ENCODE measurements around the gene ATIC. TPM values are rescaled to one million over a fixed set of nuclear protein-coding genes. Genes with fewer than 3 reads are reported as not detected.

ATIC gene
- total RNA-seq, 1 experiment from 2014 or later, result 81.8 TPM

DNA sequence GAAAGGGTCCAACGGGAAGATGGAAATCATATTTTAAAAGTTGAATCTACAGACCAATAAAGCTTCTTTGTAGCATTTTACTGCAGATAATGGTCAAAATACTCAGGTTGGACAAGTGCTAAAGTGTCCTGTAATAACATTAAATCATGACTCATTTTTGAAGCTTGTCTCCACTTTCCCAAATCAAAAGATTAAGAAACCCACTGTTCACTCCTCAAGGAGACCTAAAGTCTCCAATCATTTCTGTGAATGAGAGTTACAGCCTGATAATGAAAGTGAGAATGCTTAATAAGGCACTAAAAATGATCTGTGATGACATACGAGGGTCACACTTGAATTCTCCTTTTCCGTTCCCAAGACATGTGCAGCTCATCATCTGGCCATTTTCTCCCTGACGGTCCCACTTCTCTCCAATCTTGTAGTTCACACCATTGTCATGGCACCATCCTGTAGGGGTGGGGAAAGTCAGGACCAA lies 53.4 kb downstream of the ATIC start:
- DNase-seq, result no peak
- peaks cover 81% of the 10 kb centered on the region for H3K36me3 ChIP-seq
- no peaks in the 10 kb centered on the region for H3K9me3 ChIP-seq
- no peaks in the 10 kb centered on the region for H3K27me3 ChIP-seq
- no peak overlapping the region for H3K4me3 ChIP-seq

GRCh38 chr2:215366440-215367032 lies 54.7 kb downstream of the ATIC start:
- Histone ChIP-seq H3K4me3 (no peak overlapping the region), H3K27me3 (no peaks in the 10 kb centered on the region), H3K9me3 (no peaks in the 10 kb centered on the region), H3K36me3 (peaks cover 71% of the 10 kb centered on the region)
- DNase-seq, result no peak

DNA sequence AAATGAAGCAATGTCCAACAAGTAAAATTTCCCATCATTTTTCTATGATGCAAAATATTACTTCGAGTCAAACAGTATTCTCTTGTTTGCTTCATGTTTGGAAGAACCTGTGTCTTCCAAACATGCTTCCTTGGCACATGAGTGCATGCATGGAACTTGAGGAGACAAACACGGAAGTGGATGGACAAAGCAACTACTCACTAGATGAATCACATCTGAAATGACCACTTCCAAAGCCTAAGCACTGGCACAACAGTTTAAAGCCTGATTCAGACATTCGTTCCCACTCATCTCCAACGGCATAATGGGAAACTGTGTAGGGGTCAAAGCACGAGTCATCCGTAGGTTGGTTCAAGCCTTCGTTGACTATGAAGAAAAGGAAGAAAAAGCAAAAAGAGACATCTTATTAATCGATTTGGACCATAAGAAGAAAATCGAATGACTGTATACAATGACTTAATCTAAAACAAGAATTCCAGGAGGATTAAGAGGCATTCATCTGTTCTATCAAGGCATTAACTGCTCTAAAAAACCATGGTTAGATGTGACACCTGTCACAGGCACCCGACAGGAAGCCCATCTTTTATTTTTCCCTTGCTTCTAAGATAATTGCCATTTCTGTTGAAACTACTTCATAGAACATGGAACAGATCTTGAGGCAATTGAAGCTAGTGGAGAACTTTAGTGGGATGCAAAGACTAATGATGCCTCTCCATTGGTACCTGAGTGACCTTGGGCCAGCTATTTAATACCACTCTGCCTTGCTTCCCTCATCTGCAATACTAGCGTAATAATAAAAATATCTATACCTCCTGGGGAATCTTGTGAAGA lies 56.0 kb downstream of the ATIC start:
- peaks cover 72% of the 10 kb centered on the region for H3K36me3 ChIP-seq
- no peak overlapping the region for H3K4me3 ChIP-seq
- H3K27me3 ChIP-seq, result no peaks in the 10 kb centered on the region
- DNase-seq, result peak; percentile 10
- H3K9me3 ChIP-seq, result no peaks in the 10 kb centered on the region

DNA sequence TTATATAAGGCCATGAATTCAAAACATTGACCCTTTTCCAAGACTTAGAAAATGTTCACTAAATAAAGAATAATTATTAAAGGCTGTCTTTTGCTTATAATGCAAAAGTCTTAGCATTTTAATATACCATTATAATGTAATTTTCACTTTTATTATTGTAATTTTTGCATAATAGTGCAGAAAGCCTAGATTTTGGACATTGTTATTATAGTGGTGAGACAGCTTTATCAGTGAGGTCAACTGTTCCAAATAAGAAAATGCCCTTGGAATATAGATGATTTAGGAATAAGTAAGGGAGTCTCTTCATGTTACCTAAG lies 56.6 kb downstream of the ATIC start:
- Histone ChIP-seq H3K36me3 (peaks cover 72% of the 10 kb centered on the region), H3K9me3 (no peaks in the 10 kb centered on the region), H3K27me3 (no peaks in the 10 kb centered on the region), H3K4me3 (no peak overlapping the region)
- no peak for DNase-seq

DNA sequence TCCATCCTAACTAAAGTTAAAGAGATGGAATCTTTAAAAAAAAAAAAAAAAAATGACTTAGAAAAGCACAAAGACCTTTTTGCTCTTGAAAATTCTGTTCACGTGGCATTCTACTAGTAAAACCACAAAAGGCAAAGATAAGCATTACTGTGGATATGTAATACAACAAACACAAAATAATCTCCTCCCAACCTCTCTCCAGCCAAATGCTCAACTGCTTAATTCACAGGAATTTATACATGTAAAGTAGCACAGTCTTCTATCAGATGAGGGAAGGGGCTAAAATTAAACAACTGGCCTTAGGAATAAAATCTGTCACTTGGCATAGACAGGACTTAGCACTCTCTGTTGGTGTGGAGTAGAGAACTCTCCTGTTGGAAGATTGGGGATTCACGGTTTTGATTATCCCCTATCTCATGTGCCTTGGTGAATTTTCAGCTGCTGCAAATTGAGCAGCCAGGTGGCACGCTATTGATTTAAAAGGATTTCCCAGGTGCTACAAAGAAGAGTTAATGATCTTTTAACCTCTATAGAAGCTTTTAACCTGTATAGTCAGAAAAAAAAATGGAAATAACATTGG lies 57.4 kb downstream of the ATIC start:
- H3K27me3 ChIP-seq, result no peaks in the 10 kb centered on the region
- H3K36me3 ChIP-seq, result peaks cover 67% of the 10 kb centered on the region
- no peak for DNase-seq
- no peaks in the 10 kb centered on the region for H3K9me3 ChIP-seq
- H3K4me3 ChIP-seq, result no peak overlapping the region

- Histone ChIP-seq H3K27me3 (no peaks in the 10 kb centered on the region), H3K9me3 (no peaks in the 10 kb centered on the region), H3K36me3 (peaks cover 72% of the 10 kb centered on the region), H3K4me3 (no peak overlapping the region)
- DNase-seq, result no peak
Measured at GRCh38 chr2:215370112-215370965, 58.5 kb downstream of the ATIC start.

- DNase-seq, result no peak
- no peak overlapping the region for H3K4me3 ChIP-seq
- no peaks in the 10 kb centered on the region for H3K27me3 ChIP-seq
- H3K9me3 ChIP-seq, result no peaks in the 10 kb centered on the region
- peaks cover 76% of the 10 kb centered on the region for H3K36me3 ChIP-seq
Measured at GRCh38 chr2:215371915-215372897, 60.3 kb downstream of the ATIC start.

- Histone ChIP-seq H3K9me3 (no peaks in the 10 kb centered on the region), H3K4me3 (no peak overlapping the region), H3K36me3 (peaks cover 73% of the 10 kb centered on the region), H3K27me3 (no peaks in the 10 kb centered on the region)
- no peak for DNase-seq
Measured at GRCh38 chr2:215372968-215373649, 61.2 kb downstream of the ATIC start.

DNA sequence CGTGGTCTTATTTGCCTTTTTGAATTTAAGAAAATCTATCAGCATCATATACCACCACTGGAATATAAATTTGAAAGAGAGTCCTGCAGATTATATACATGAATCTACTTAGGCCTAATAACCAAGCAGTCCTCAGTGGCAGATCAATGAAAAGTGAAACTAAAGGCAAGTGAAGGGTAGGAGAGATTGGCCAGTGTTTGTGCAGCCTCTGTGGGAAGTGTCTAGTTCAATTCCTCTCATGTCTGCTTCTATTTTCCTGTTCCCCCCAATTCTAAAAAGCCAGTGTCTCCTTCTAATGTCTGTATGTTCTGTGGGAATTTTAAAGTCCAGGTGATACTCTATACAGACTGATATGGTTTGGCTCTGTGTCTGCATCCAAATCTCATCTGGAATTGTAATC lies 62.1 kb downstream of the ATIC start:
- Histone ChIP-seq H3K27me3 (no peaks in the 10 kb centered on the region), H3K4me3 (no peak overlapping the region), H3K9me3 (no peaks in the 10 kb centered on the region), H3K36me3 (peaks cover 72% of the 10 kb centered on the region)
- no peak for DNase-seq

DNA sequence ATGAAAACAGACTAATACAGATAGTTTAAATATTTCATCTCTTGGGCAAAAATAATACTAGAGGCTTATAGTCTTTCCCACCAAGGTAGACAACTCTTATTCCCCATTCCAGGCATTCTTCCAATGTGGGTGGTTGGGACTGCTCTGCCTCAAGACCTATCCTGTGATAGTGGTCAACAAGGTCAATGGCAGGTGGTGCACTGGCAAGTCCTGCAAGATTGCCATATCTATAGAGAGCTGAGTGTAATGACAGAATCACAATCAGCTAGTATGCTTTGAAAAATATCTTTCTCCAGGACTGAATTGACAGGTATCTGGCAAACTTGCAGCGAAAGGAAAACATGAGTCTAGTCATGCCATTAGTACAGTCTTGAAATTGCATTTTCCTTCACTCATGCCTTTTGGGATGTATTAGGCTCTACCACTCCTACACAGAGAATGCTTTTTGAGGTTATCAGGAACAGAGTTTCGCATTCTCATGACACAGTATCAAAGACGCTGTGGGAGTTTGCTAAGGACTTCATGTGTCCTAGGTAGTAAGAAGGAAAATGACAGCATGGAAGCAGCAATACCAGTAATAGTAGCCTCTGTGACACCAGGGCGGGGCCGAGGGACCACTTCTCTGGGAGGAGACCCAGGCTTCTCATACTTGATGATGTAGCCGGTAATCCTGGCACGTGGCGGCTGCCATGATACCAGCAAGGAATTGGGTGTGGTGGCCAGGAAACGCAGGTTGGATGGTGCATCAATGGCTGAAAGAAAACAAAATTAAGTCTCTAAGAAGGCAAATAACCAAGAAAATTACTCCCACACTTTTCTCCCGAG lies 63.0 kb downstream of the ATIC start:
- H3K27me3 ChIP-seq, result no peaks in the 10 kb centered on the region
- no peak overlapping the region for H3K4me3 ChIP-seq
- peaks cover 68% of the 10 kb centered on the region for H3K36me3 ChIP-seq
- no peaks in the 10 kb centered on the region for H3K9me3 ChIP-seq
- DNase-seq, result no peak

- Histone ChIP-seq H3K4me3 (no peak overlapping the region), H3K27me3 (no peaks in the 10 kb centered on the region), H3K36me3 (peaks cover 72% of the 10 kb centered on the region)
Measured at GRCh38 chr2:215375467-215375830, 63.6 kb downstream of the ATIC start.

GRCh38 chr2:215376103-215376780 lies 64.4 kb downstream of the ATIC start:
- H3K27me3 ChIP-seq, result no peaks in the 10 kb centered on the region
- H3K9me3 ChIP-seq, result no peaks in the 10 kb centered on the region
- no peak for DNase-seq
- peaks cover 77% of the 10 kb centered on the region for H3K36me3 ChIP-seq
- H3K4me3 ChIP-seq, result no peak overlapping the region

More at GRCh38 chr2:215375467-215375830, 63.6 kb downstream of the ATIC start:
- no peak for DNase-seq
- H3K9me3 ChIP-seq, result no peaks in the 10 kb centered on the region

DNA sequence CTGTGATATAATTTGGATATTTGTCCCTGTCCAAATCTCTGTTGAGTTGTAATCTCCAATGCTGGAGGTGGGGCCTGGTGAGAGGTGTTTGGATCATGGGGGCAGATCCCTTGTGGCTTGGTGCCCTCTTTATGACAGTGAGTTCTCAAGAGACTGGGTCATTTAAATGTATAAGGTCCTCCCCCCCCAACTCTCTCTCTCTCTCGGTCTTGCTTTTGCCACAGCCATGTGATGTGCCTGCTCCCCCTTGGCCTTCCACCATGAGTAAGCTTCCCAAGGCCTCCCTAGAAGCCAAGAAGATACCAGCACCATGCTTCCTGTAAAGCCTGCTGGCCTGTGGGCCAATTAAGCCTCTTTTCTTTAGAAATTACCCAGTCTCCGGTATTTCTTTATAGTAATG lies 65.4 kb downstream of the ATIC start:
- Histone ChIP-seq H3K27me3 (no peaks in the 10 kb centered on the region), H3K9me3 (no peaks in the 10 kb centered on the region), H3K36me3 (peaks cover 80% of the 10 kb centered on the region), H3K4me3 (no peak overlapping the region)
- DNase-seq, result no peak

- Histone ChIP-seq H3K4me3 (no peak overlapping the region), H3K9me3 (no peaks in the 10 kb centered on the region), H3K27me3 (no peaks in the 10 kb centered on the region), H3K36me3 (peaks cover 77% of the 10 kb centered on the region)
- DNase-seq, result no peak
Measured at GRCh38 chr2:215378045-215378444, 66.2 kb downstream of the ATIC start.
